NCI-H2196 (cell line): ENCODE measurements around the gene UBL4A.
"Not testable (repeated sequence)": the region's sequence is repeated elsewhere in the genome, so short reads cannot be mapped to it uniquely, and the experiment has no call there.

Source experiments
- DNase-seq: peaks from one replicate; lab custom pipeline; 2025; ENCODE audit not compliant: unreplicated experiment; lab: John Stamatoyannopoulos, UW

Gene UBL4A

GRCh38 chrX:154509455-154509854 lies 23.0 kb upstream of the UBL4A start:
- no peak for DNase-seq

DNA sequence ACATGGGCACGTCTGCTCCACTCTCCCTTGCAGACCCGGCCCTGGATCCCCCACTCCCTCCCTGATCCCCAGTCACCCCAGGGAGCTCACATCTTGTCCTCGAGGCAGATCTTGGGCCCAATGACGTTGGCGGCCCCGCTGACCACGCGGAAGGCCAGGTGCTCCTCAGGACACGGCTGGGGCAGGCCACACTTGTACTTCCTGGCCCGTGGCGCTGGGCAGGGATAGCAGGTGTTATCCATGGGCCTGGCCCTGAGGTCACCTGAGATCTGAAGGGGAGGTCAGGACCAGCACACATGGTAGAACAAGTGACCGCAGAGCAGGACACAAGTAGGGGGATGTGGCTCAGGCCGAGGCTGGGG lies 21.9 kb upstream of the UBL4A start:
- DNase-seq = no peak

- DNase-seq = no peak
Observed at GRCh38 chrX:154507673-154508383, 21.4 kb upstream of the UBL4A start.

DNA sequence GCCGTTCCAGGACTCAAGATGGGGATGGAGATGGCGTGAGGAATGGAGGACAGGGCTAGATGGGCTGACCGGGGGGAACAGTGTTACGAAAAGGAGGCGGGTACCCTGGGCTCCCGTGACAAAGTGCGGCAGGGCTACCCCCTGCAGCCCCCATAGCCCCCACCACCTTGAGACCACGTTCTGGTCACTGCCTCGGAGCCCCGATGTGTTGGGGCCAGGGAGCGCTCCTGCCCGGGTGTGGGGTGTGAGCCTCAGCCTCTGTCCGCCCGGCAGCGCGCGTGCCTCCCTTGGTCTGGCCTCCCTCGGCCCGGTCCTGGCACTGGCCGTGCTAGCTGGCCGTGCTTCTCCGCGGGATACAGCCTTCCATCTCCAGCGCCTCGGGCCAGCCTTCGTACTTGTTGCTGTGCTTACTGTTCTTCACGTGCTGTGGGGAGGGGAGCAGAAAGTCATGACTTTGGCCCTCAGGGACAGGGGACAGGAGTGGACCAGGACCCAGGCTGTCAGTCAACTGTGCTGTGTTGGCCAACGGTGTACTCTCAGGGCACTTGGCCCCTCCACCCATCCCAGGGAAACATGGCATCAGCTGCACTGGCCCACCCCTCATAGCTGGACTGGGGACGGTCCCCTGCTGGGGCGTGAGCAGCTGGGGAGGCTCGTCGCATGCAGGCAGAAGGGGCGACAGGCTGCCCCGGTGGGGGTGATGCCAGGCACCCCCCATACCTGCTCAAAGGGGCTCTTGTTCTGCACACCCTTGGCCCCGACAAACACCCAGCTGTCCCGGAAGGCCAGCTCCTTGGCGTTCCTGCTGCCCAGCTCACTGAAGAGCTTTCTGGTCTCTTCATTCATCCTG lies 20.3 kb upstream of the UBL4A start:
- no peak for DNase-seq

GRCh38 chrX:154505734-154506133 lies 19.3 kb upstream of the UBL4A start:
- no peak for DNase-seq

- DNase-seq = no peak
Observed at GRCh38 chrX:154502989-154503388, 16.6 kb upstream of the UBL4A start.

DNA sequence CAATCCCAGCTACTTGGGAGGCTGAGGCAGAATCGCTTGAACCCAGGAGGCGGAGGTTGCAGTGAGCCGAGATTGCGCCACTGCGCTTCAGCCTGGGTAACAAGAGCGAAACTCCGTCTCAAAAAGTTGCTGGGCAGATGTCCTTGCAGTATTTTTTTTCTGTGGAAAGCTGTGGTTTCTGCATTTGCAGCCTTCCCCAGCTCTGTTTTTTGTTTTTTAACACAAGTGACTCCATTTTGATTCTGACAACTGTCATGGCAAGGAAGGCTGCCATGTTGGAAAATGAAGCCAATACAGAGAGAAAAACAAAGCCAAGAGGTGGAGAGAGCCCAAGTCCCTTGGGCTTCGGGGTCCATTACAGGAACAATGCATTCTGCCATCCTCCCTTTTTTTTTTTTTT lies 15.7 kb upstream of the UBL4A start:
- DNase-seq = no peak

DNA sequence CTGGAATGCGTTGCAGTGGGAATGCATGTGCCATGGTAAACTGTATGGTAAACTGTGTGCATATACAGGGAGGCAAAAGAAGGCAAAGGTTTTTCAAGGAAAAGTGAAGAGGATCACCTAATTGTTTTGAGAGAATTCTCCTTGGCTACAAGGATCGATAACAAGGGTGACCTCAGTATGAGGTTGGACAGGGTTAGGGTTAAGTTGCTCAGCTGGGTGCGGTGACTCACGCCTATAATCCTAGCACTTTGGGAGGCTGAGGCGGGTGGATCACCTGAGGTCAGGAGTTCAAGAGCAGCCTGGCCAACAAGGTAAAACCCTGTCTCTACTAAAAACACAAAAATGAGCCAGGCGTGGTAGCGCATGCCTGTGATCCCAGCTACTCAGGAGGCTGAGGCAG lies 15.0 kb upstream of the UBL4A start:
- not testable (repeated sequence) for DNase-seq

DNA sequence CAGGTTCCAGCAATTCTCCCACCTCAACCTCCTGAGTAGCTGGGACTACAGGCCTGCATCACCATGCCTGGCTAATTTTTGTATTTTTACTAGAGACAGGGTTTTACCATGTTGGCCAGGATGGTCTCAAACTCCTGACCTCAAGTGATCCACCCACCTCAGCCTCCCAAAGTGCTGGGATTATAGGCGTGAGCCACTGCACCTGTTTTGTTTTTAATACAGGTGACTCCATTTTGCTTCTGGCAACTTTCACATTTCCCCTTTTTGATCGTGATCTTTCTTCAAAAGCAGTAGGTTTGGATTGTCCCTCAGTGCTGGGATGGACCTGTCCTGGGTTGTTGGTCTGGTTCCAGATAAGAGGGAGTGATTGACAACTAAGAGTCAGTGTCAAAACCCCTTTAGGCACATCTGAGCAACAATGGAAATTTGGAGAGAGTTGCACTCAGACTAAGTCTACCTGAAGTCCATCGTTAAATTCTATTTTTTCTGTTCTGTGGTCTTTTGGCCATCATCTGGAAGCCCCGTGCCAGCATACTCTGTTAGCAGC lies 10.2 kb upstream of the UBL4A start:
- DNase-seq = not testable (repeated sequence)

DNA sequence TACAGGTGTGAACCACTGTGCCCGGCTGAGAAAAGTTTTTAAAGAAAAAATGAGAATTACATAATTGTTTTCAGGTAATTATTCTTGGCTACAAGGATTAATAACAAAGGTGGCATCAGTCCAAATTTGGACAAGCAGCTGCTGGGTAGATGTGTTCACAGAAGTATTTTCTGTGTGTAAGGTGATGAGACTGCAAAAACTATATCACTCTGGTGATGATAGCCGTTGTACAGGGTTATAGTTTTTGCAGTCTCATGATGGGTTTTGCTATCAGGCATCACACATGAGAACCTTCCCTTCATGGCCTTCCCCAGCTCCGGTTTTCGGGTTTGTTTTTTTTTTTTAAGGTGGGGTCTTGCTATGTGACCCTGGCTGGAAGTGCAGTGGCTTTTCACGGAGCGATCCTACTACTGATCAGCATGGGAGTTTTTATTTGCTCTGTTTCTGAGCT lies 9.1 kb upstream of the UBL4A start:
- no peak for DNase-seq

- DNase-seq = no peak
Observed at GRCh38 chrX:154494715-154495114, 8.3 kb upstream of the UBL4A start.

GRCh38 chrX:154490414-154491083 lies 4.1 kb upstream of the UBL4A start, which contains the start of gene SLC10A3:
Gene SLC10A3, minus strand, starts transcription at chrX:154490629. Its CDS starts 1,689 bp downstream, at chrX:154488940.
- peak; percentile 88 for DNase-seq

DNA sequence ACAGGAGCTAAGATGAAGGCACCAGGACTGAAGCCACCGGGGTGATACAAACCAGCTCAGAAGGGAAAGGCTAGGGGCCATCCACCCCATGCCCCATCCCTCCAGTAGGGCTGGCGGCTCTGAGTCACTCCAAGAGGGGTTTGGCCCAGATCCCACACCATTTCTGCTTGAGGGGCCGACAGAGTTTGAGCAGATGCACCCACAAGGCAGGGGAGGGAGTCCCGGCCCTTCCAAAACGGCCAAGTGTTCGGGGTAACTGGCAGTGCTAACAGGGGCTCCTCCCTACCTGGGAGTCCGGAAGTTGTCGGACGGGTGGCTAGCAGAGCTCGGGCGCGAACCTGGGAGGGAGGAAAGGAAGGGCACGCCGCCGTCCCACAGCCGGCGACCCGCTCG lies 3.6 kb upstream of the UBL4A start:
- DNase-seq = no peak

- no peak for DNase-seq
Observed at GRCh38 chrX:154489182-154489581, 2.8 kb upstream of the UBL4A start.

- DNase-seq = no peak
Observed at GRCh38 chrX:154488336-154489075, 2.1 kb upstream of the UBL4A start.

DNA sequence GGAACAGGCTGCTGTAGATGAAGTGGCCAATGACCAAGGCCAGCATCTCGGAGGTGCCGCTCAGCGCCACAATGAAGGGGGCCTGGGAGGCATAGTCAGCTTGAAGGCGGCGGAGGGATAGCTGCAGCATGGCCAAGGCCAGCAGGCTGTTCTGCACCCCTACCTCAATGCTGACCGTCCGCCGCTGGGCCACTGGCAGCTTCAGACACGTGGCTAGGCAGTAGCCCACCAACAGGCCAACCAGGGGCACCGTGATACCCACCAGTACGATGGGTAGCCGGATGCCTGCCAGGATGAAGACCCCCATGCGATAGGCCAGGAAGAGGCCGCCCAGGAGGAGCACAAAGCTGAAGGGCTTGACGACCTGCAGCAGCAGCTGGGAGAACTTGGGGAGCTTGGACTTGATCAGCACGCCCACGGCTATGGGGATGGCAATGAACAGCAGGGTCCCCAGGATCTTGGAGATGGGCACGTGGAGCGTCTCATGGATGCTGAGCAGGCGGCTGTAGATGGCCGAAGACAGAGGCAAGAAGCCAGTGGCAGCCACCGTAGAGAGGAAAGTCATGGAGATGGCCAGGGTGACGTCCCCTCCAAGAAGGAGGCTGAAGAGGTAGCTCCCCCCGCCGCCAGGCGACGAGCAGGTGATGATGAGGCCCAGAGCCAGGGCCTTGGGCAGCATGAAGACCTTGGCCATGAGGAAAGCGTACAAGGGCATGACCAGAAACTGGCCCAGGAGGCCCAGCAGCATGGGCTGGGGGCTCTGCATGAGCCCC lies 1.3 kb upstream of the UBL4A start:
- no peak for DNase-seq

GRCh38 chrX:154486052-154486395 lies 391 bp downstream of the UBL4A start:
- no peak for DNase-seq

DNA sequence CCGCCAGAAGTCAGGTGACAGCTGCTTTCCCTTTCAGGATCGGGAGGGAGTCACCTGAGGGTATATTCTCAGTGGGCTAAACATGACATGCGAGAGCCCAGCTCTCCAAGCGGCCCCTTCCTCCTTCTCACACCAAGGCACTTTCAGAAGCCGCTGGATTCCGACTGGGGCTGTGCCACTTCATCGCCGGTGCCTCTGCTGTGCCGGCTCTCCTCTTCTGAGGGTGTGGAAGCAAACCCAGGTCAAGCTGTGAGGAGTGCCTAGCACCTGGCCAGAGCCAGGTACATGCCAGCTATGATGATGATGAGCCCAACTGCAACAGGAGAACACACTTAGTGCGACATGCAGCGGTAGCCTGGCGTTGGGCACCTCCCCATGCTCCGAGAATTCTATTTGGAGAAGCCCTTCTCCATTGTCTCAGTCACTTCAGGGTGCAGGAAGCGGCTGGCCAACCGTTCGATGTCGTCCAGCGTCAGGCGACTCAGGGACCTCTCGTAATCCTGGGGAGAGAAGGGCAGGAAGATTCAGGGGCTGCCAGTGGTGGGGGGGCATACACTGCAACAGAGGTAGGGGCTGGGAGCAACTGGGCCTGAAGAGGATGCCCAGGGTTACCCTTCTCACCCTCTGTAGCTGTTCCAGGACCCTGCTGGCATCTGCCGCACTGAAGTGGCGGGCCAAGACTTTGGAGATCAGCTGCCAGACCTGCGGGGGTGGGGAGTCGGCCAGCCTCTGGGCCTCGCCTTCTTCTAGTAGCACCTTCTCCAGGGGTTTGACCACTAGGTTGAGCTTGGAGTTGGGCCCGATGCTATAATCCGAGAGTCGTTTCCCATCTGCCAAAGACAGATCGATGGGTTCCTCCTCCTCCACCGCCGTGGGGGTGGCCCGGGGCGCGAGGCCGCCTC lies 1.0 kb downstream of the UBL4A start:
- DNase-seq = no peak
